DOHH2 (cell line): Measurements from ENCODE around the gene CTNND1.

Experiments used
- EZH2phosphoT487 ChIP-seq: fragments of 200-600 bp; sonication (generic); IDR thresholded peaks from 2 replicates; pipeline ENCODE4 v1.6.1; 2017; ENCODE audit warnings: borderline replicate concordance, mild to moderate bottlenecking, antibody characterized with exemption, low read length, moderate library complexity, mixed read lengths
- TF ChIP-seq, protein P1 (sequence below): fragments of 200-600 bp; sonication (generic); IDR thresholded peaks from one replicate; pipeline ENCODE4 v1.5.1; 2014; ENCODE audit warnings: antibody characterized with exemption, mild to moderate bottlenecking, low read depth, low read length; ENCODE audit not compliant: poor library complexity, severe bottlenecking

DNA sequence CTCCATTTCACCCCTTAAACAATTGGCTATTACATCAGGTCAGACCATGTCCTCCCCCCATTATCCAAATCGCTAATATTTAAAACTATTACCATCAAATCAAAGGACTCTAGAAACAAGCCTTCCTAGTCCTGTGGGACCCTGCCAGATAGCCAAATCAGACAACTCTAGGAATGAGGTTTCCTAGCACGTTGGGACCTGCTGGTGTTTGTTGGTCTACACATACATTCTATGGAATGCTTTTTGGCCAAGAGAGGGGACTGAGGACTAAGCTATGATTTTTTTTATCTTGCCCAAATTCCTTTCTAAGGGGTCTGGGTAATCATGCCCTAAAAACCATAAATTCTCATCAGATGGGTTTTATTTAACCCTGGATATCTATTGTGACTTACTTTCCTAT lies 34.4 kb upstream of the CTNND1 start:
- TF ChIP-seq, protein P1, sequence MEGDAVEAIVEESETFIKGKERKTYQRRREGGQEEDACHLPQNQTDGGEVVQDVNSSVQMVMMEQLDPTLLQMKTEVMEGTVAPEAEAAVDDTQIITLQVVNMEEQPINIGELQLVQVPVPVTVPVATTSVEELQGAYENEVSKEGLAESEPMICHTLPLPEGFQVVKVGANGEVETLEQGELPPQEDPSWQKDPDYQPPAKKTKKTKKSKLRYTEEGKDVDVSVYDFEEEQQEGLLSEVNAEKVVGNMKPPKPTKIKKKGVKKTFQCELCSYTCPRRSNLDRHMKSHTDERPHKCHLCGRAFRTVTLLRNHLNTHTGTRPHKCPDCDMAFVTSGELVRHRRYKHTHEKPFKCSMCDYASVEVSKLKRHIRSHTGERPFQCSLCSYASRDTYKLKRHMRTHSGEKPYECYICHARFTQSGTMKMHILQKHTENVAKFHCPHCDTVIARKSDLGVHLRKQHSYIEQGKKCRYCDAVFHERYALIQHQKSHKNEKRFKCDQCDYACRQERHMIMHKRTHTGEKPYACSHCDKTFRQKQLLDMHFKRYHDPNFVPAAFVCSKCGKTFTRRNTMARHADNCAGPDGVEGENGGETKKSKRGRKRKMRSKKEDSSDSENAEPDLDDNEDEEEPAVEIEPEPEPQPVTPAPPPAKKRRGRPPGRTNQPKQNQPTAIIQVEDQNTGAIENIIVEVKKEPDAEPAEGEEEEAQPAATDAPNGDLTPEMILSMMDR = no peak
- no peak for TF ChIP-seq EZH2phosphoT487
